Measurements from ENCODE around the gene DSC3. TPM values are rescaled to one million over a fixed set of nuclear protein-coding genes. Genes with fewer than 3 reads are reported as not detected.
"Not testable (repeated sequence)": the region's sequence is repeated elsewhere in the genome, so short reads cannot be mapped to it uniquely, and the experiment has no call there.

DSC3 gene
- total and polyA plus RNA-seq, 4 donors = under 0.01 to 0.06 (median 0.05) TPM; not detected in 1

- no peaks in the 10 kb centered on the region for H3K36me3 ChIP-seq (ENCODE audit: control insufficient read depth in 4 of 4, insufficient read depth in 3 of 4, low read depth in 1 of 4, low read length in 3 of 4)
- H3K4me3 ChIP-seq (ENCODE audit: low read depth in 1 of 3, low read length in 3 of 3) = no peak overlapping the region
- no peak overlapping the region for H3K9ac ChIP-seq (ENCODE audit: low read depth in 1 of 2, low read length in 2 of 2)
- no peaks in the 10 kb centered on the region for H3K9me3 ChIP-seq (ENCODE audit: control insufficient read depth in 4 of 4, low read length in 3 of 4)
- no peaks in the 10 kb centered on the region for H3K27me3 ChIP-seq (ENCODE audit: control insufficient read depth in 4 of 4, insufficient read depth in 4 of 4, low read length in 3 of 4)
- H3K27ac ChIP-seq (ENCODE audit: low read depth in 1 of 2, low read length in 2 of 2) = no peak overlapping the region
- 92% methylated on average over 3 of the region's 3 CpGs for WGBS
- no peaks in the 10 kb centered on the region for H3K4me1 ChIP-seq (ENCODE audit: control insufficient read depth in 4 of 4, insufficient read depth in 4 of 4, low read length in 3 of 4)
- TF ChIP-seq ATF3 (IDR thresholded peaks at IDR 0.05) (no peak), YY1 (IDR thresholded peaks at IDR 0.05) (no peak), RXRA (IDR thresholded peaks at IDR 0.05) (no peak), HNF4A (conservative IDR thresholded peaks at IDR 0.05) (no peak), CTCF (IDR thresholded peaks at IDR 0.05; ENCODE audit: low read depth, low read length, missing input control) (no peak), FOXA2 (IDR thresholded peaks at IDR 0.05) (no peak), EGR1 (IDR thresholded peaks at IDR 0.05; ENCODE audit: low read depth in 2 of 2) (no peak), SP1 (IDR thresholded peaks at IDR 0.05) (no peak), HNF4G (IDR thresholded peaks at IDR 0.05) (no peak), TAF1 (conservative IDR thresholded peaks at IDR 0.05) (no peak)
- DNase-seq (ENCODE audit: low spot score) = no peak
Measured at GRCh38 chr18:31015715-31016434, 26.7 kb downstream of the DSC3 start.

- DNase-seq (ENCODE audit: low spot score); H3K36me3 ChIP-seq (ENCODE audit: control insufficient read depth in 4 of 4, insufficient read depth in 3 of 4, low read depth in 1 of 4, low read length in 3 of 4); H3K27ac ChIP-seq (ENCODE audit: low read depth in 1 of 2, low read length in 2 of 2); H3K27me3 ChIP-seq (ENCODE audit: control insufficient read depth in 4 of 4, insufficient read depth in 4 of 4, low read length in 3 of 4); H3K9ac ChIP-seq (ENCODE audit: low read depth in 1 of 2, low read length in 2 of 2); H3K9me3 ChIP-seq (ENCODE audit: control insufficient read depth in 4 of 4, low read length in 3 of 4); H3K4me1 ChIP-seq (ENCODE audit: control insufficient read depth in 4 of 4, insufficient read depth in 4 of 4, low read length in 3 of 4); H3K4me3 ChIP-seq (ENCODE audit: low read depth in 1 of 3, low read length in 3 of 3): not testable (repeated sequence)
- WGBS = 85% methylated on average over 7 of the region's 7 CpGs
Measured at GRCh38 chr18:31011455-31011854, 31.1 kb downstream of the DSC3 start.

GRCh38 chr18:31010601-31011000 is 31.9 kb downstream of the DSC3 start:
- no peaks in the 10 kb centered on the region for H3K9me3 ChIP-seq (ENCODE audit: control insufficient read depth in 4 of 4, low read length in 3 of 4)
- H3K27ac ChIP-seq (ENCODE audit: low read depth in 1 of 2, low read length in 2 of 2) = no peak overlapping the region
- DNase-seq (ENCODE audit: low spot score) = no peak
- H3K9ac ChIP-seq (ENCODE audit: low read depth in 1 of 2, low read length in 2 of 2) = no peak overlapping the region
- 92% methylated on average over 4 of the region's 4 CpGs for WGBS
- no peaks in the 10 kb centered on the region for H3K36me3 ChIP-seq (ENCODE audit: control insufficient read depth in 4 of 4, insufficient read depth in 3 of 4, low read depth in 1 of 4, low read length in 3 of 4)
- H3K4me1 ChIP-seq (ENCODE audit: control insufficient read depth in 4 of 4, insufficient read depth in 4 of 4, low read length in 3 of 4) = no peaks in the 10 kb centered on the region
- H3K27me3 ChIP-seq (ENCODE audit: control insufficient read depth in 4 of 4, insufficient read depth in 4 of 4, low read length in 3 of 4) = no peaks in the 10 kb centered on the region
- no peak overlapping the region for H3K4me3 ChIP-seq (ENCODE audit: low read depth in 1 of 3, low read length in 3 of 3)
- TF ChIP-seq HNF4G (IDR thresholded peaks at IDR 0.05) (no peak), FOXA1 (IDR thresholded peaks at IDR 0.05) (no peak), FOXA2 (IDR thresholded peaks at IDR 0.05) (no peak), ATF3 (IDR thresholded peaks at IDR 0.05) (no peak), GABPA (IDR thresholded peaks at IDR 0.05 in 1 of 2, conservative IDR thresholded peaks at IDR 0.05 in 1 of 2) (no peak), YY1 (IDR thresholded peaks at IDR 0.05) (no peak), ZBTB33 (IDR thresholded peaks at IDR 0.05) (no peak), HNF4A (conservative IDR thresholded peaks at IDR 0.05) (no peak), TAF1 (conservative IDR thresholded peaks at IDR 0.05) (no peak), RXRA (IDR thresholded peaks at IDR 0.05) (no peak), JUND (IDR thresholded peaks at IDR 0.05) (no peak), SP1 (IDR thresholded peaks at IDR 0.05) (no peak), NR2F2 (IDR thresholded peaks at IDR 0.05) (no peak), MAX (IDR thresholded peaks at IDR 0.05) (no peak), REST (IDR thresholded peaks at IDR 0.05) (no peak), RAD21 (IDR thresholded peaks at IDR 0.05) (no peak)

Data from liver (tissue), 9 donors.